Smooth muscle cell (in vitro differentiated cells): Measurements from ENCODE around the gene CYLD. TPM values are rescaled to one million over a fixed set of nuclear protein-coding genes. Genes with fewer than 3 reads are reported as not detected.

Experiments used
- DNase-seq: peaks from one replicate; lab custom pipeline; 2025; ENCODE audit not compliant: unreplicated experiment; lab: John Stamatoyannopoulos, UW
- H2AFZ ChIP-seq: fragments of 200-600 bp; sonication (generic); 2 replicates; pipeline ENCODE4 v1.6.0; 2016; ENCODE audit warnings: antibody characterized with exemption, low read depth, mild to moderate bottlenecking
- H3F3A ChIP-seq: fragments of 200-600 bp; sonication (generic); 2 replicates; pipeline ENCODE4 v1.6.0; 2017; ENCODE audit warnings: antibody characterized with exemption, low read depth
- H3K27ac ChIP-seq: fragments of 200-600 bp; sonication (generic); 2 replicates; pipeline ENCODE4 v1.5.1; 2016; ENCODE audit warnings: low read depth, mild to moderate bottlenecking
- H3K27me3 ChIP-seq: fragments of 200-600 bp; sonication (generic); 2 replicates; pipeline ENCODE4 v1.6.1; 2016; ENCODE audit warnings: low read depth, mild to moderate bottlenecking
- H3K36me3 ChIP-seq: fragments of 200-600 bp; sonication (generic); 2 replicates; pipeline ENCODE4 v1.5.1; 2016; ENCODE audit warnings: low read depth
- H3K4me1 ChIP-seq: fragments of 200-600 bp; sonication (generic); 2 replicates; pipeline ENCODE4 v1.5.1; 2016; ENCODE audit warnings: low read depth
- H3K4me2 ChIP-seq: fragments of 200-600 bp; sonication (generic); 2 replicates; pipeline ENCODE4 v1.6.0; 2016; ENCODE audit warnings: mild to moderate bottlenecking
- H3K4me3 ChIP-seq: fragments of 200-600 bp; sonication (generic); 2 replicates; pipeline ENCODE4 v1.5.1; 2016; ENCODE audit warnings: mild to moderate bottlenecking
- H3K79me2 ChIP-seq: fragments of 200-600 bp; sonication (generic); 2 replicates; pipeline ENCODE4 v1.6.0; 2016; ENCODE audit warnings: low read depth, mild to moderate bottlenecking
- H3K9ac ChIP-seq: fragments of 200-600 bp; sonication (generic); 2 replicates; pipeline ENCODE4 v1.6.0; 2016; ENCODE audit warnings: low read depth
- H3K9me3 ChIP-seq: fragments of 200-600 bp; sonication (generic); replicated peaks from 2 replicates; pipeline ENCODE4 v1.5.1; 2016; ENCODE audit warnings: low read depth
- H4K20me1 ChIP-seq: fragments of 200-600 bp; sonication (generic); 2 replicates; pipeline ENCODE4 v1.6.0; 2016; ENCODE audit warnings: low read depth
- WGBS: methylation state at CpG from one replicate; pipeline ENCODE4 v1.1.7; 2016; ENCODE audit warnings: low lambda C conversion rate; 5-methylcytosine and 5-hydroxymethylcytosine counted together
- polyA plus RNA-seq: library from polyadenylated mRNA; unstranded; fragments of >200 nt; fragmentation: Nextera tagmentation; extraction: Ambion mirVana; gene quantifications from 2 replicates; pipeline ENCODE4 v1.2.1, GENCODE V29; 2016
- total RNA-seq: library from RNA; depleted of rRNA; stranded (reverse); fragments of >200 nt; gene quantifications from 2 replicates; pipeline ENCODE4 v1.2.3, GENCODE V29; 2014
- TF ChIP-seq, protein P1 (sequence below): fragments of 200-600 bp; sonication (generic); IDR thresholded peaks from 2 replicates; pipeline ENCODE4 v1.5.1; 2017; ENCODE audit warnings: borderline replicate concordance, mild to moderate bottlenecking, antibody characterized with exemption; ENCODE audit not compliant: insufficient read depth, poor library complexity, severe bottlenecking

CYLD gene
- total and polyA plus RNA-seq, 2 experiments from 2014 or later = 11.3 to 13.8 TPM

DNA sequence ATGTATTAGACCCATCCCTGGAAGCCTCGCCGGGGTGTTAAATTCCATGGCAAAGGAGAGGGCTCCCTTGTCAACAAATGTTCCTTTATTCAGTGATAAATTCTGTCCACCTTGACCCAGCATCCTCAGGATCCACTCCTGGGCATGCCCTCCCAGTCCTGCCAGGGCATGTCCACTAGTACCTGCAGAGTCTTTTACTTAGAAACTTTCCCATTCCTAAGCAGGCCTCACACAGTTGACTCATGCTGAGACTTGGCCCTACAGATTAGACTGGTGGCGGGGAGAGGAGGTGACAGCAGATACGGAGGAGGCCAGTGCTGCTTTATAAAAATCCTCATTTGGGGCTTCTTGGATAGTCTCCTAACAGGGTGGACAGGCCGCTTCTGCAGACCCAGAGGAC is 88.8 kb downstream of the CYLD start:
- no peak overlapping the region for H3K4me3 ChIP-seq
- no peaks in the 10 kb centered on the region for H3K36me3 ChIP-seq
- no peaks in the 10 kb centered on the region for H3F3A ChIP-seq
- 72% methylated on average over 5 of the region's 5 CpGs for WGBS
- H3K27ac ChIP-seq = no peak overlapping the region
- no peaks in the 10 kb centered on the region for H3K4me1 ChIP-seq
- TF ChIP-seq, protein P1, sequence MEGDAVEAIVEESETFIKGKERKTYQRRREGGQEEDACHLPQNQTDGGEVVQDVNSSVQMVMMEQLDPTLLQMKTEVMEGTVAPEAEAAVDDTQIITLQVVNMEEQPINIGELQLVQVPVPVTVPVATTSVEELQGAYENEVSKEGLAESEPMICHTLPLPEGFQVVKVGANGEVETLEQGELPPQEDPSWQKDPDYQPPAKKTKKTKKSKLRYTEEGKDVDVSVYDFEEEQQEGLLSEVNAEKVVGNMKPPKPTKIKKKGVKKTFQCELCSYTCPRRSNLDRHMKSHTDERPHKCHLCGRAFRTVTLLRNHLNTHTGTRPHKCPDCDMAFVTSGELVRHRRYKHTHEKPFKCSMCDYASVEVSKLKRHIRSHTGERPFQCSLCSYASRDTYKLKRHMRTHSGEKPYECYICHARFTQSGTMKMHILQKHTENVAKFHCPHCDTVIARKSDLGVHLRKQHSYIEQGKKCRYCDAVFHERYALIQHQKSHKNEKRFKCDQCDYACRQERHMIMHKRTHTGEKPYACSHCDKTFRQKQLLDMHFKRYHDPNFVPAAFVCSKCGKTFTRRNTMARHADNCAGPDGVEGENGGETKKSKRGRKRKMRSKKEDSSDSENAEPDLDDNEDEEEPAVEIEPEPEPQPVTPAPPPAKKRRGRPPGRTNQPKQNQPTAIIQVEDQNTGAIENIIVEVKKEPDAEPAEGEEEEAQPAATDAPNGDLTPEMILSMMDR = no peak
- no peaks in the 10 kb centered on the region for H3K79me2 ChIP-seq
- H3K27me3 ChIP-seq = no peaks in the 10 kb centered on the region
- no peak overlapping the region for H2AFZ ChIP-seq
- no peak overlapping the region for H3K9ac ChIP-seq
- no peaks in the 10 kb centered on the region for H3K9me3 ChIP-seq
- DNase-seq = no peak
- H4K20me1 ChIP-seq = no peaks in the 10 kb centered on the region
- H3K4me2 ChIP-seq = no peak overlapping the region

DNA sequence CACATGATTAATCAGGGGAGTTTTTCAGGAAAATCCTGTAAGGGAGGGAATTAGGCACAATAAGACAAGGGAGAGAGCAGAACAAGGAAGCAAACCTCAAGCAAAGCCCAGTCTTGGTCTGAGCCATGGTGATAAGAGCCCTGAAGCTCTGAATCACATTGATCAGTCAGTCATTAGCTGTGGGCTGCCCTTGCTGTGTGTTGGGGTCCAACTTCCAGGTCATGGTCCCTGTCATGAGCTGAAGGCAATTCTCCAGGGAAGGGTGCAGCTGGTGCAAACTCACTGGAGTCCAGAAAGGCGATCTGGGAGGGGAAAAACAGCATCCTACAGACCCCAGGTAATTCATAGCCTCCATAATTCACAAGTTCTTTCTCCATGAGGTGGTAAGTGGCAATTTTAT is 89.9 kb downstream of the CYLD start:
- H3K9me3 ChIP-seq = no peaks in the 10 kb centered on the region
- no peaks in the 10 kb centered on the region for H3K79me2 ChIP-seq
- no peak overlapping the region for H3K4me3 ChIP-seq
- H3K4me2 ChIP-seq = no peak overlapping the region
- no peak overlapping the region for H3K9ac ChIP-seq
- WGBS = 97% methylated on average over 1 of the region's 1 CpG
- H2AFZ ChIP-seq = no peak overlapping the region
- TF ChIP-seq, protein P1 = no peak
- no peaks in the 10 kb centered on the region for H3K4me1 ChIP-seq
- no peaks in the 10 kb centered on the region for H3K27me3 ChIP-seq
- no peaks in the 10 kb centered on the region for H3K36me3 ChIP-seq
- no peaks in the 10 kb centered on the region for H3F3A ChIP-seq
- no peak for DNase-seq
- H3K27ac ChIP-seq = no peak overlapping the region
- no peaks in the 10 kb centered on the region for H4K20me1 ChIP-seq

DNA sequence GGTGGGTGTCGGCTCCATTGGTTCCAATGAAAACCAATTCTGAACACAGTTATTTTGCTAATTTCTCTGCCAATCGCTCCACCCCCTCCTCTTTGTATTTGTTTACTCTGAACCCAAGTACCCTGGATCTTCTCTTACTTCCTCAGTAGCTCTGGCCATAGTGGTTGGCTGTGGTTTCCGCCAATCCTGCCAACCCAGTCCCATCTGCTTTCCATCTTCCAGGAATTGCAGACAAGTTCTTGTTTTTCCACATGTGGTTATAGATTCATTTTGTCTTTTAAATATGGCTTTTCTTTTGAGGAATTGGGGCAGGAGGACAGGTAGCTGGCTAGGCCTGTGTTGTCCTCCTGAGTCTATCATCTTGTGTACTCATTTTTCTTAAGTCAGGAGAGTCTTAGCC is 92.0 kb downstream of the CYLD start:
- WGBS = 97% methylated on average over 3 of the region's 3 CpGs
- Histone ChIP-seq H3K27ac (no peak overlapping the region), H3K4me1 (no peaks in the 10 kb centered on the region), H3K36me3 (no peaks in the 10 kb centered on the region), H3K4me2 (no peak overlapping the region), H3K4me3 (no peak overlapping the region), H3K79me2 (no peaks in the 10 kb centered on the region), H3K9me3 (no peaks in the 10 kb centered on the region), H2AFZ (no peak overlapping the region), H3K27me3 (no peaks in the 10 kb centered on the region), H3F3A (no peaks in the 10 kb centered on the region), H3K9ac (no peak overlapping the region), H4K20me1 (no peaks in the 10 kb centered on the region)
- TF ChIP-seq, protein P1 = no peak
- no peak for DNase-seq

DNA sequence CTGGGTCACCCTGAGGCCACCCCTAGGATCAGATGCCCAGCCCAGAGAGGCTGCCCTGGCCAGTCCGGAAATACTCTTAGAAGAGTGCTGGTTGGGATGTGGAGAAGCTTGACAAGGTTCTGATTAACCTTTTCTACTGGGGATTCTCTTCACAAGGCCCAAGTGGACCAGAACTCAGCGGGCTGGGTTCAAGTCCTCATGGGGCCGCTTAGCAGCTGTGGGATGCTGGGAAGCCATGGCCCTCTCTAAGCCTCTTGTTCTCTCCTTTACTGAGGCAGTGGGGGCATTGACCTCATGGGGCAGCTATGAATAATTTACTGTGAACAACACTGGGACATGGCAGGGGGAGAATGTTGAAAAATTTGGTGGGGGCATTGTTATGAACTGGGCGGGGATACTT is 92.8 kb downstream of the CYLD start:
- Histone ChIP-seq H3K4me1 (no peaks in the 10 kb centered on the region), H2AFZ (no peak overlapping the region), H3K27ac (no peak overlapping the region), H3K27me3 (no peaks in the 10 kb centered on the region), H3K4me3 (no peak overlapping the region), H3K9me3 (no peaks in the 10 kb centered on the region), H3K79me2 (no peaks in the 10 kb centered on the region), H3K4me2 (no peak overlapping the region), H3F3A (no peaks in the 10 kb centered on the region), H3K9ac (no peak overlapping the region), H3K36me3 (no peaks in the 10 kb centered on the region), H4K20me1 (no peaks in the 10 kb centered on the region)
- no peak for DNase-seq
- TF ChIP-seq, protein P1 = no peak
- 97% methylated on average over 4 of the region's 4 CpGs for WGBS
